Measurements from ENCODE around the gene LY86. TPM values are rescaled to one million over a fixed set of nuclear protein-coding genes. Genes with fewer than 3 reads are reported as not detected.

LY86 gene
- total RNA-seq, 1 experiment from 2014 or later: not detected

DNA sequence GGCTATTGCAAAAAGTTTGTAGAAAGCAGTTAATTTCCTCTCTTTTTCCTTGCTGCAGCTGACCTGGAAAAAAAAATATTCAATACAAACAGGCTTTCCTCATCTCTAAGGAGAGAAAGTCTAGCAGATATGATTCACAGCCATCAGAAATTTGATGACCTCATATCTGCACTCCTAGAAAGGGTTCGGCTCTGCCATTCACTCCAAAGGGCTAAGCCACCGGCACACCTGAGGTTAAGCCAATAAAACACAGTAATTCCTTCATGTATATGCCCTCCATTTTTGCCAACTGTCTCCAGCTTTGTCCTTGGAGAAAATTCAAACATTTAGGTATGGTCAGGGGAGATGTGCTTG, 18.7 kb upstream of the LY86 start (continued):
- no peak for TF ChIP-seq ZNF263 (CRISPR knock-in tag; IDR thresholded peaks at IDR 0.05; ENCODE audit: low read depth)
- no peak for TF ChIP-seq NR3C1 (CRISPR knock-in tag; conservative IDR thresholded peaks at IDR 0.05; ENCODE audit: low read depth)
- no peak for TF ChIP-seq IRF2 (CRISPR knock-in tag; IDR thresholded peaks at IDR 0.05; ENCODE audit: borderline replicate concordance, low read depth)
- no peak for TF ChIP-seq STAT6 (CRISPR knock-in tag; conservative IDR thresholded peaks at IDR 0.05; ENCODE audit: low read depth)
- no peak for TF ChIP-seq GRHL2 (CRISPR knock-in tag; IDR thresholded peaks at IDR 0.05; ENCODE audit: insufficient replicate concordance, severe bottlenecking)
- TF ChIP-seq OVOL2 (CRISPR knock-in tag; IDR thresholded peaks at IDR 0.05; ENCODE audit: borderline replicate concordance): no peak

DNA sequence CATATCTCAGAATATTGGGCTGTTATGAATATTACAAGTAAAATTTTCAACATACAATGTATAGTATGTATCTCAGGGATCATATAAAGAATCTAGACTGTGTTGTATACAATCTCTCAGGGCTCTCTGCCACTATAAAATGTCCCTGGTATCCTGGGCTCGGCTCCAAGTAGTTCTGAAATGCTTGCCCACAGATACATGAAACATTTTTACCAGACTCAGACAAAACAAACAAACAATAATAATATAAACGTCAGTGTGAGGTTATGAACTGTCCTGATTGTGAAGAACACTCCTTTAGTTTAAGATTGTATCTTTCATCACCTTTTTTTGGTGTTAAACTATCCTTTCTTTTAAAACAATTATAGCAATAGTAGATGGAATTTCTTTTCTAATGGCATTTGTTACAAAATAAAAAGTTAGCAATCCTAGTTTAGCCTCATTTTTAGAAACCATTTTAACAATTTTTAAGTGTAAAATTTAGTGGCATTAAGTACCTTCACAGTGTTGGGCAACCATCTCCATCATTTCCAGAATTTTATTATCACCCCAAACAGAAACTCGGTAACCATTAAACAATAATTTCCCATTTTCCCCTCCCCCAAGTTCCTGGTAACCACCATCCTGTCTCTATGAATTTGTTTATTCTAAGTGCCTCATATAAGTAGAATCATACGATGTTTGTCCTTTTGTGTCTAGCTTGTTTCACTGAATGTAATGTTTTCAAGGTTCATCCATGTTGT, 17.4 kb upstream of the LY86 start:
- TF ChIP-seq, protein P1, sequence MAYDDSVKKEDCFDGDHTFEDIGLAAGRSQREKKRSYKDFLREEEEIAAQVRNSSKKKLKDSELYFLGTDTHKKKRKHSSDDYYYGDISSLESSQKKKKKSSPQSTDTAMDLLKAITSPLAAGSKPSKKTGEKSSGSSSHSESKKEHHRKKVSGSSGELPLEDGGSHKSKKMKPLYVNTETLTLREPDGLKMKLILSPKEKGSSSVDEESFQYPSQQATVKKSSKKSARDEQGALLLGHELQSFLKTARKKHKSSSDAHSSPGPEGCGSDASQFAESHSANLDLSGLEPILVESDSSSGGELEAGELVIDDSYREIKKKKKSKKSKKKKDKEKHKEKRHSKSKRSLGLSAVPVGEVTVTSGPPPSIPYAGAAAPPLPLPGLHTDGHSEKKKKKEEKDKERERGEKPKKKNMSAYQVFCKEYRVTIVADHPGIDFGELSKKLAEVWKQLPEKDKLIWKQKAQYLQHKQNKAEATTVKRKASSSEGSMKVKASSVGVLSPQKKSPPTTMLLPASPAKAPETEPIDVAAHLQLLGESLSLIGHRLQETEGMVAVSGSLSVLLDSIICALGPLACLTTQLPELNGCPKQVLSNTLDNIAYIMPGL (CRISPR knock-in tag; IDR thresholded peaks at IDR 0.05): no peak
- no peak for TF ChIP-seq KAT7 (CRISPR knock-in tag; IDR thresholded peaks at IDR 0.05; ENCODE audit: borderline replicate concordance)
- TF ChIP-seq MXD4 (CRISPR knock-in tag; IDR thresholded peaks at IDR 0.05; ENCODE audit: borderline replicate concordance): no peak
- TF ChIP-seq CREB1 (CRISPR knock-in tag; IDR thresholded peaks at IDR 0.05): no peak
- no peak for TF ChIP-seq ZBTB43 (CRISPR knock-in tag; IDR thresholded peaks at IDR 0.05)
- TF ChIP-seq NR3C1 (CRISPR knock-in tag; conservative IDR thresholded peaks at IDR 0.05; ENCODE audit: low read depth): no peak
- no peak for TF ChIP-seq FOXP4 (CRISPR knock-in tag; IDR thresholded peaks at IDR 0.05)
- no peak for TF ChIP-seq TEAD1 (CRISPR knock-in tag; IDR thresholded peaks at IDR 0.05)
- no peak for TF ChIP-seq ZNF512 (CRISPR knock-in tag; IDR thresholded peaks at IDR 0.05; ENCODE audit: borderline replicate concordance)
- Mint-ChIP-seq H3K4me1 (no peaks in the 10 kb centered on the region), H3K9me3 (peaks cover 25% of the 10 kb centered on the region), H3K27me3 (ENCODE audit: low read depth) (peaks cover 4% of the 10 kb centered on the region; the same call in 1 of the 2 replicates), H3K27ac (no peak overlapping the region), H3K36me3 (0 out of 2 replicates have a peak, but pooled peaks cover 3% of the 10 kb centered on the region), H3K4me3 (no peak overlapping the region)
- POLR2A ChIA-PET: no interaction called here
- DNase-seq (ENCODE audit: low spot score): no peak
- ATAC-seq: no peak
- CTCF ChIA-PET: no interaction called here

Data from WTC11 (cell line).